Keratinocyte (primary cell): ENCODE measurements around the gene TPM4. TPM values are rescaled to one million over a fixed set of nuclear protein-coding genes. Genes with fewer than 3 reads are reported as not detected.

ENCODE experiments used
- DNase-seq: peaks from one replicate; pipeline ENCODE4 v3.0.0-alpha.2; 2011; ENCODE audit warnings: low read depth, missing footprints, low spot score
- FAIRE-seq: peaks from 2 replicates; lab custom pipeline; 2011; peaks lifted over from hg19 to GRCh38; lab: Jason Lieb, UNC
- H2AFZ ChIP-seq: 2 replicates; pipeline ENCODE4 v1.6.0; 2012; ENCODE audit warnings: low read length, control low read depth, inconsistent platforms; ENCODE audit not compliant: control insufficient read depth
- H3K27ac ChIP-seq: 2 replicates; pipeline ENCODE4 v1.5.1; 2011; ENCODE audit warnings: low read length; ENCODE audit not compliant: control insufficient read depth, insufficient read depth
- H3K27me3 ChIP-seq: 3 replicates; pipeline ENCODE4 v1.6.0; 2011; ENCODE audit warnings: low read length; ENCODE audit not compliant: control insufficient read depth, insufficient read depth; ENCODE audit errors: extremely low read depth
- H3K36me3 ChIP-seq, 2 experiments: 2 replicates in 1 of 2; 3 replicates in 1 of 2; pipeline ENCODE4 v1.5.1; 2011; ENCODE audit warnings: low read length in 2 of 2, mild to moderate bottlenecking in 1 of 2; ENCODE audit not compliant: control insufficient read depth in 2 of 2, insufficient read depth in 2 of 2; ENCODE audit errors: extremely low read depth in 1 of 2
- H3K4me1 ChIP-seq: 3 replicates; pipeline ENCODE4 v1.5.1; 2011; ENCODE audit warnings: low read length; ENCODE audit not compliant: control insufficient read depth, insufficient read depth; ENCODE audit errors: extremely low read depth
- H3K4me2 ChIP-seq: 3 replicates; pipeline ENCODE4 v1.6.0; 2011; ENCODE audit warnings: low read depth, low read length; ENCODE audit not compliant: control insufficient read depth, insufficient read depth; ENCODE audit errors: extremely low read depth
- H3K4me3 ChIP-seq, 3 experiments: fragments of 200-600 bp in 1 of 3; sonication (generic) in 1 of 3; 2 replicates in 2 of 3; 3 replicates in 1 of 3; pipeline ENCODE4 v1.5.1; 2011 to 2016; ENCODE audit warnings: low read length in 3 of 3, mild to moderate bottlenecking in 3 of 3, control low read depth in 2 of 3, inconsistent platforms in 1 of 3, low read depth in 1 of 3, mixed read lengths in 1 of 3, mixed run types in 1 of 3, moderate library complexity in 1 of 3; ENCODE audit not compliant: control insufficient read depth in 2 of 3, insufficient read depth in 2 of 3; ENCODE audit errors: extremely low read depth in 1 of 3
- H3K79me2 ChIP-seq: 2 replicates; pipeline ENCODE4 v1.6.0; 2012; ENCODE audit warnings: low read length; ENCODE audit not compliant: control insufficient read depth, insufficient read depth
- H3K9ac ChIP-seq: 3 replicates; pipeline ENCODE4 v1.6.0; 2011; ENCODE audit warnings: low read length; ENCODE audit not compliant: control insufficient read depth, insufficient read depth; ENCODE audit errors: extremely low read depth
- H3K9me1 ChIP-seq: 3 replicates; pipeline ENCODE4 v1.6.0; 2011; ENCODE audit warnings: low read length; ENCODE audit not compliant: control insufficient read depth, insufficient read depth; ENCODE audit errors: extremely low read depth
- H3K9me3 ChIP-seq: 2 replicates; pipeline ENCODE4 v1.5.1; 2012; ENCODE audit warnings: low read depth, low read length; ENCODE audit not compliant: control insufficient read depth
- H4K20me1 ChIP-seq: 3 replicates; pipeline ENCODE4 v1.6.0; 2011; ENCODE audit warnings: low read length; ENCODE audit not compliant: control insufficient read depth, insufficient read depth; ENCODE audit errors: extremely low read depth
- CTCF ChIP-seq, 3 experiments: IDR thresholded peaks in 1 of 3; conservative IDR thresholded peaks in 1 of 3; optimal IDR thresholded peaks in 1 of 3; 2 replicates in 2 of 3; 3 replicates in 1 of 3; pipeline versions ENCODE3 to v1.5.1; 2011; ENCODE audit warnings: low read length in 3 of 3, mild to moderate bottlenecking in 3 of 3, moderate library complexity in 2 of 3, control low read depth in 1 of 3, inconsistent platforms in 1 of 3; ENCODE audit not compliant: insufficient read depth in 2 of 3; ENCODE audit errors: extremely low read depth in 1 of 3
- EZH2 ChIP-seq: IDR thresholded peaks from one replicate; pipeline ENCODE4 v1.6.1; 2012; ENCODE audit warnings: inconsistent platforms, mild to moderate bottlenecking, low read length, moderate library complexity
- dilution Hi-C: fragments of 300-500 bp; cut with MboI; formaldehyde crosslinking; loops from one replicate; pipeline ENCODE4 v1.7.0; 2020; ENCODE audit warnings: low sequenced_read_pairs; ENCODE audit not compliant: extremely low pct_ligation_motif_present
- polyA plus RNA-seq, 5 experiments: library from polyadenylated mRNA; depleted of rRNA in 3 of 5; stranded (reverse) in 3 of 5; stranded (forward) in 1 of 5; unstranded in 1 of 5; fragments of >200 nt; gene quantifications; 1 replicate in 1 of 5; 2 replicates in 3 of 5; 3 replicates in 1 of 5; pipeline versions ENCODE4 v1.2.1 to v1.2.3, GENCODE V29; 2011 to 2012; ENCODE audit warnings: missing spikeins in 2 of 5, low read depth in 1 of 5, low replicate concordance in 1 of 5

TPM4 gene
- polyA plus RNA-seq, 1 donor (not counting 4 experiments of a cell fraction or from before 2014, with no cell fraction given) = 646 TPM

GRCh38 chr19:16113727-16114126 is 37.4 kb downstream of the TPM4 start:
- Histone ChIP-seq H3K4me2 (no peak overlapping the region), H2AFZ (no peak overlapping the region), H3K36me3 (peaks cover 14 to 18% of the 10 kb centered on the region in 2 experiments), H4K20me1 (no peaks in the 10 kb centered on the region), H3K4me3 (no peak overlapping the region), H3K4me1 (peaks cover 9% of the 10 kb centered on the region), H3K79me2 (peaks cover 57% of the 10 kb centered on the region), H3K9me1 (no peaks in the 10 kb centered on the region), H3K9me3 (no peaks in the 10 kb centered on the region), H3K27ac (no peak overlapping the region), H3K9ac (no peak overlapping the region), H3K27me3 (no peaks in the 10 kb centered on the region)
- no peak for DNase-seq
- TF ChIP-seq CTCF (optimal IDR thresholded peaks at IDR 0.05 in 1 of 3, IDR thresholded peaks at IDR 0.05 in 1 of 3, conservative IDR thresholded peaks at IDR 0.05 in 1 of 3; ENCODE audit: extremely low read depth in 1 of 3, insufficient read depth in 2 of 3, low read length in 3 of 3) = no peak
- TF ChIP-seq EZH2 = no peak
- no peak for FAIRE-seq
- dilution Hi-C loops = no loop called here

- dilution Hi-C loops = no loop called here
- DNase-seq = no peak
- no peaks in the 10 kb centered on the region for H4K20me1 ChIP-seq
- H3K4me3 ChIP-seq = no peak overlapping the region
- peaks cover 9% of the 10 kb centered on the region for H3K4me1 ChIP-seq
- no peak for TF ChIP-seq CTCF (optimal IDR thresholded peaks at IDR 0.05 in 1 of 3, IDR thresholded peaks at IDR 0.05 in 1 of 3, conservative IDR thresholded peaks at IDR 0.05 in 1 of 3; ENCODE audit: extremely low read depth in 1 of 3, insufficient read depth in 2 of 3, low read length in 3 of 3)
- TF ChIP-seq EZH2 = no peak
- H3K79me2 ChIP-seq = peaks cover 57% of the 10 kb centered on the region
- H2AFZ ChIP-seq = no peak overlapping the region
- FAIRE-seq = no peak
- H3K9me3 ChIP-seq = no peaks in the 10 kb centered on the region
- H3K27ac ChIP-seq = no peak overlapping the region
- H3K36me3 ChIP-seq = peaks cover 21 to 24% of the 10 kb centered on the region in 2 experiments
- no peaks in the 10 kb centered on the region for H3K27me3 ChIP-seq
- H3K9me1 ChIP-seq = no peaks in the 10 kb centered on the region
- H3K4me2 ChIP-seq = no peak overlapping the region
- no peak overlapping the region for H3K9ac ChIP-seq
Measured at GRCh38 chr19:16115301-16116039, 39.2 kb downstream of the TPM4 start.
